ENCODE measurements around the gene SEC23B.
"Not testable (repeated sequence)": the region's sequence is repeated elsewhere in the genome, so short reads cannot be mapped to it uniquely, and the experiment has no call there.

Gene SEC23B

DNA sequence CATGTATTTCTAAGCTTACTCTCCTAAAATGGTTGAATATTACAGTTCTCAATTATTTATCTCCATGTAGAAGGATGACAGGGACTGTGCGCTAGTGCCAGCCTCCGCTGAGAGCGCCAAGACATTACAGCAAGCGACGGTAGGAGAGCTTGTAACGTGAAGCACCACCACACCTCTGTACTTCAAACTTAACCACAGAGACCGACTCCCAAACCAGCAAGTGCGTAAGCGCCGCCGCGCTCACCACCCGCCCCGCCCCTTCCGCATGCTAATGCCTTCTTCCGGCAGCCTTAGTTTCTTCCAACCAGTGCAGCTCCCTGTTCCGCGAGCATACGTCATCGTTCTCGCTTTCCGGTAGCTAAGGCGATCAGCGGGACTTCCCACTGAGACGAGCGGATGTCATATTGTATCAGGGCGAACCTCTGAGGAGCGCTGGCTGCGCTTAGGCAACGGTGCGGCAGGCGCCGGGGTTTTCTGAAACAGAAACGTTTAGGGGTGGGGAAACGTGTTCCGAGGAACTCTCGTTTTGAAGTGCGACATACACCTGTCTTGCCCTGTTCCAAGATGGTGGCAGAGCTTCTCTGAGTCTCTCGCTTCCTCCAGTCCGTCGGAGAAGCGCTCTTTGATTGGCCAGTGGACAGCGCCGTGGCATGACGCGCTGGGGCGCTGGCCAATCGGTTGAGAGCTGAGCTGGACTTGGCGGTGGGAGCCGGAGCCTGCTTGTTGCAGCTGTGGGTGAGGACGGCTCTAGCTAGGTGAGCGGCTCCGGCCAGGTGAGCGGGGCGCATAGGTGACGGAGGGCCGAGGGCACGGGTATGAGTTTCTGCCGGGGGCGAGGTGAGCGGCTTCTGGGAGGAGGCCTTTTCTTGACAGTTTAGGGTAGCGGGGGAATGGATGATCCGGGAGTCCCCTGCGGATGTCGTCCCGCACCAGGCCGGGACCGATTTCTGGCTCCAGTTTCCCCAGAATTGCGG is at the start of gene SEC23B:
TSS of gene SEC23B (plus strand) at position 723 of the 974 bp plus-strand sequence. CDS start 2,896 bp downstream, outside the sequence.
- DNase-seq (ENCODE audit: low read depth in 4 of 4, low spot score in 1 of 4): peak; percentile 92 to 98 (median 95)

DNA sequence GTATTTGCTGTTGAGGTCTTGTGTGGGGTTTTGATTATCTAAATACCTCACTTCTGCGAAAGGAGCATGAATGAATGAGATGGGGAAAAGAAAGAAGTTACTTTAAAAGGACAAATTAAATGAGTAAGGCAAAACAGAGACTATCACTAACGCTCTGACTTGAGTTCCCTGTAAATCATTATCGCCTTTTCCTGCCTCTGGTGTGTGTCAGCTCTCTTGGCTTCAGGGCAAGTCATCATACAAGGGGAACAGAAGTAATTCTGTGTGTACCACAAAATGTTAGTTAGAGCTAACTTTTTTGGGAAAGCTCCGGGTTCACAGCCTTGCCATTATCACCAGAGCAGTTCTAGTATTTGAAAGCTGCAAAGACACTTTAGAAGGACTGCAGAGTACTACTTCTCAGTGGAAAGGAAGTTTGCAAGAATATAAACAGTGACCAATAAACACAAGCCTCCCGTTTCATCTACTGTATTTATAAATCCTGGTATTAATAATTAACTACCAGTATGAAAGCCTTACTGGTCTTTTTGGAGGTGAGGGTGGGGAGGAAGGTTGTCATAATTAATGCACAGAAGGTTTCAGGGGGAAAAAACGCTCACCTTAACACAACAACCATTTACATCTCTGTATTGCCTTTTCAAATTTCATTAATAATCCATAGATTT is 42.1 kb upstream of the SEC23B start:
- DNase-seq (ENCODE audit: low read depth in 4 of 4, low spot score in 1 of 4): no peak

DNA sequence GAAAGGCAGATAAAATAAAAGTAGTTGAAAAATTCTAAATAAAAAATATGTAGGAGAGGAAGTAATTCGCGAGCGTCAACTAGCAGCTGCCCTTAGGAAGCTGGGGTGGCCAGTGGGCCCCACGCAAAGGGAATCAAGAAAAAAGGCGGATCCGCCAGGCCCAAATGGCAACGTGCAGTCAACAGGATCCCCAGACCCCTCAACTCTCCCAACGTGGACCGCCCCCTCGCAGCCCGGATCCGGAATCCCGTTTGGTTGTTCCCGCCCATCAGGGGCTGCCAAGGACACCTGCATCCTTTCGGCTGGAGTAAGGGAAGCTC is 41.2 kb upstream of the SEC23B start:
- no peak for DNase-seq (ENCODE audit: low read depth in 4 of 4, low spot score in 1 of 4)

DNA sequence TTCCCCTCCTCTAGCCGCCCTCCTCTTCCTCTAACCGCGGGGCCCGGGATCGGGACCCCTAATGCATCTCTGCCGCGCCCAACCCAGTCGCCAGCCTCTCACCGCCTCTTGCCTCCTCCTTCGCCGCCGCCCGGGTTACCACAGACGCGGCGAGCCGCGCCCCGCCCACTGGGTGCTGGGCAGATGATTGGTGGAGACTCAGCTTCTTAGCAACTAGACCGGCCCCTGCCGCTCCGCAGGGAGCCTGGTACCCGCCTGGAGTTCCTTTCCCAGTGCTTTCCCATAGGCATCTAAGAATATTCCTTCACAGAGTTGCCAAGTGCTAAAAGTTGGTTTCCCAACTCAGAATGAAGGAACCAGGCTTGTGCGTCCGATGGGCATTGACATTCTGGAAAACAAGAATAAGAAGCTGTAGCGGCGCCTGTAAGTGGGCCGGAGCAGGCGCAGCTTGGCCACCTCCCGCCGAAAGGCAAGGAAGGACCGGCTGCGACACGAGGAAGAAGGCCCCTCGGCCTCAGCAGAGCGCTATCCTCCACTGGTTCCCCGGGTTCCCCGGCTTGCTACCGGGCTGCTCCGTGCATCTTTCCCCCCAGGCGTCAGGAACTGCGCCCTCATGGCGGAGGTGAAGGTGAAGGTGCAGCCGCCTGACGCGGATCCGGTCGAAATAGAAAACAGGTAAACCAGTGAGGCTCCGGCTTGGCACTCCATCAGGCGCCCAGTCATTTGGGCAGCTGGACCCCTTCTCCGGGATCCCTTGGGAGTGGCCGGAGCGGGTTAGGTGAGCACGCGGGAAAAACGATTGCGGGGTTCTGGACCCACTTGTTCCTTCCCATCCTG is 40.6 kb upstream of the SEC23B start, which contains the start of the genes DZANK1 and POLR3F:
TSS of gene DZANK1 (minus strand) at position 137 of the 837 bp plus-strand sequence. CDS start 1,672 bp downstream, outside the sequence.
TSS of gene POLR3F (plus strand) at position 497 of the 837 bp plus-strand sequence. CDS start at position 614, 117 bp downstream.
- peak; percentile 81 to 94 (median 85) for DNase-seq (ENCODE audit: low read depth in 4 of 4, low spot score in 1 of 4)

DNA sequence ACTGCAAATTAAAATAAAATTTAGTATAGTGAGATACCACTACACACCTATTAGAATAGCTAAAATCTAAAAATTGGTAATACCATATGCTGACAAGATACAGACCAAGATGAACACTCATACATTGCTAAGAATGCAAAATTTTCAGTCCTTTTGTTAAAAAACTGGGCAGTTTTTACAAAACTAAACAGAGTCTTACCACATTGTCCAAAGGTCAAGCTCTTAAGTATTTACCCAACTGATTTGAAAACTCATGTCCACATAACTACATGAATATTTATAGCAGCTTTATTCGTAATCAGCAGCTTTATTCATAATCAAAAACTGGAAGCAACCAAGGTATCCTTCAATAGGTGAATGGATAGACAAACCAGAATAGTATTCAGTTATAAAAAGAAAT is 30.5 kb upstream of the SEC23B start:
- no peak for DNase-seq (ENCODE audit: low read depth in 4 of 4, low spot score in 1 of 4)

DNA sequence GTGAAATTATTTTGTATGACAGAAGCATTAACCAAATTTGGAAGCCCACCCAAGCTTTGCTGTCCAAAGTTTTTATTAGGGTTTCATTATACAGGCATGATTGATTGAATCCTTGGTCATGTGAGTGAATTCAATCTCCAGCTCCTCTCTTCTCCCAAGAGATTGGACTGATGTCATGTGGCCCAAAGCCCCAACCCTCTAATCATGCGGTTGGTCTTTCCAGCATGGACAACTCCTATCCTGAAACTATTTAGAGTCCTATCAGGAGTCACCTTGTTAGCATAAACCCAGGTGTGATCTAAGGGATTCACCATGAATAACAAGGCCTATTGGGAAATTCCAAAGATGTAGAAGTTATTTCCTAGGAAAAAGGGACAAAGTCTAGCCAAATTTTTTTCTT is 29.9 kb upstream of the SEC23B start:
- DNase-seq (ENCODE audit: low read depth in 4 of 4, low spot score in 1 of 4): no peak

DNA sequence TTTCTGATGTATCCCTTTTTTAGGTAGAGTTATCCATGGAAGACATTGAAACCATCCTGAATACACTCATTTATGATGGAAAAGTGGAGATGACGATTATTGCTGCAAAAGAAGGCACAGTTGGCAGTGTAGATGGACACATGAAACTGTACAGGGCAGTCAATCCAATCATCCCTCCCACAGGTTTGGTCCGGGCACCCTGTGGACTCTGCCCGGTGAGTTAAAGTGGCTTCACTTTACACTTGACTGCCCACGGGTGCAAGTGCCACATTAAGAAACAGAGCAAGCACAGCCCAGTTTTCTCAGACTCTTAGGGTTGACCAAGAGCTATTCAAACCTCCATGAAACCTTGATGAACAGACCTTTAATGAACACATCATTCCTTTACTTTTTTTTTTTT is 26.1 kb upstream of the SEC23B start:
- DNase-seq (ENCODE audit: low read depth in 4 of 4, low spot score in 1 of 4): no peak

DNA sequence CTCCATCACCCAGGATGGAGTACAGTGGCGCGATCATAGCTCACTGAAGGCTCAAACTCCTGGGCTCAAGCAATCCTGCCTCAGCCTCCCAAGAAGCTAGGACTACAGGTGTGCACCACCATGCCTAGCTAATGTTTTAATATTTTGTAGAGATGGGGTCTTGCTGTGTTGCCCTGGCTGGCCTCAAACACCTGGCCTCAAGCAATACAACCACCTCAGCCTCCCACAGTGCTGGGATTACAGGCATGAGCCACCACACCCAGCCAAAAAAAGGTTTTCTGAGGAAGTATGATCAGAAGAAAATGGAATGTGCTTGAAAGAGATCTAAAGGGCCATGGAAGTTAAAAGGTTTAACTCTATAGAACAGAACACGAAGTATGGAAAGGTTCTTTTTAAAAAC is 19.4 kb upstream of the SEC23B start:
- DNase-seq (ENCODE audit: low read depth in 4 of 4, low spot score in 1 of 4): no peak

DNA sequence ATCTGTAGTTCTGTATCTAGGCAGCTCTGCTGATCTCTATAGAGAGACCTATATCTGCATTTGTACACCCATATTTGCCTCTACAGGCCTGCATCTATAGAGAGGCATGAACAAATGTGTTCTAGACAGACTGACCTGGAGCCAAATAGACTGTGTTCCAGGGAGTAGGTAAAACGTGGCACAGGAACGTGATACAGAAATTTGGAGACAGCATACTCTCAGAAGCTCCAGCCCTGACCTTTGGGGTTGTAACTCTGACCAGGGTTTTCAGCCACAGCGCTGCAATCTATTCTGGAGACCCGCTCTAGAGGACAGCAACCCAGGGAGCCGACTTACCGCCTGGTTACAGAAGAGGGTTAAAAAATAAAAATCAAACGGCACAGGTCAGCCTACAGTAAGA is 11.7 kb upstream of the SEC23B start:
- no peak for DNase-seq (ENCODE audit: low read depth in 4 of 4, low spot score in 1 of 4)

DNA sequence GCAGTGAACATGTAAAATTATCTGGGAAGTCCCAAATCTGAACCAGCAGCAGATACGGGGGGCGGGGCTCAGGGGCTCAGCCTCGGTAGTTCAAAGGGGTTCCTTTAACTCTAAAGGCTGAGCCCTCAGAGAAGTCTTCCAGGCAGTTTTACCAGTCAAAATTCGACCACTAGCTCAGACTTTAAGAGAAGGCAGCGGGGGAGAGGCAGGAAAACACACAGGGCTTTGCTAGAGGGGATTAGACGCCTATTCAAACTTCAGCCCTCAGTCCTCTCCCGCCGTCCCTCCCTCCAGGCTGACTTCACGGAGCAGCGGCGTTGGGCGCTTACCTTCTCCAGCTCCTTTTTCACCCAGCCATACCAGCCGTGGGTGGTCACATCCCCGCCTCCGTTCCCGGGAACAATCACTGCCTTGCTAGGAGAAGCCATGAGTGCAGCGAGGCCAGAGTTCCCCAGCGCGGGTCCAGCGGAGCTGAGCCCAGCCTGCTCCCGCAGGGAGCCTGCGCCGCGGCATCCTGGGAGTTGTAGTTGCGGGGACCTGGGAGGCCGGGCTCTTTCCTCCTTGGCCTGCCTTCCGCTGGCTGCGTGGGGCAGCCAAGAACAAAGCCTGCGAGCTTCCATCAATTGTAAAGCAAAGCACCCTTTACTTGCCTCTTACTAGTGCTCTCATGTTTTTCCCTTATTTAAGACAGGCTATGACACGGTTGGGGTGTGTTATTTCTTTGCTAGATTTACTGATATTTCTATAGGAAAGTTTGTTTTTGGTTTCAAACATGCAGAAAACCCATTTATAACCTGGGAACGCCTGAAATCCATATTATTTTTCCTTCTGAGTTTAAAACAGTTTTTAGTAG is 10.8 kb upstream of the SEC23B start, which contains the start of gene RBBP9:
TSS of gene RBBP9 (minus strand) at position 486 of the 853 bp plus-strand sequence. CDS start at position 428, 58 bp downstream.
- DNase-seq (ENCODE audit: low read depth in 4 of 4, low spot score in 1 of 4): peak; percentile 45 to 75 (median 64)

DNA sequence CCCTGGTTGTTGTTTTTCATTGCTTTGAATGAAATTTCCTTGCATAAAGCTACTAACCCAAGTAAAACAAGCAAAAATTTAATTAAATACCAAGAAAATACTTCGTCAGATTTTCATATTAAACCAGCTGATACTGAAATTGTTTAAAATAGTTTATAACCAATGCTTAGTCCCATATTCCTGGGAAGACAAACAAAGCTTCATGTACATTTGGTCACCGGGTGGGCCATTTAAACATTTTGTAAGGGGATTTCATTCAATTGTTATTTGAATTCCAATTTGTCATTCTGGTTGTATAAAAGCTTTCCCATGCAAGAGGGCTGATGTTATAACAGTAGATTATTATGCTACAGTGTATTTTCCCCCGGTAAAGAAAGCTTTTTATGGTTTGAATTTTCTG is 10.1 kb upstream of the SEC23B start:
- no peak for DNase-seq (ENCODE audit: low read depth in 4 of 4, low spot score in 1 of 4)

DNA sequence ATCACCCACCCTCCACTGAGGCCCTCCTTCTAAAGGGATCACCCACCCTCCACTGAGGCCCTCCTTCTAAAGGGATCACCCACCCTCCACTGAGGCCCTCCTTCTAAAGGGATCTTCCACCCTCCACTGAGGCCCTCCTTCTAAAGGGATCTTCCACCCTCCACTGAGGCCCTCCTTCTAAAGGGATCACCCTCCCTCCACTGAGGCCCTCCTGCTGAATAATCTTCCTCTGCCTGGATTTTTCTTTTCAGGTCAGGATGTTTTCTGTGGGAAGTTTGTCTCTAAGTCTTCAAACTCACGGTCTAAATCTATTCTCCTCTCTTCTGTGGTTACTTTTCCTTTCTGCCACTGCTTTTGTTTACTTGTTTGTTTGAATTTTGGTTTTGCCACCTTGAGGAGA is 6.1 kb upstream of the SEC23B start:
- not testable (repeated sequence) for DNase-seq (ENCODE audit: low read depth in 4 of 4, low spot score in 1 of 4)

DNA sequence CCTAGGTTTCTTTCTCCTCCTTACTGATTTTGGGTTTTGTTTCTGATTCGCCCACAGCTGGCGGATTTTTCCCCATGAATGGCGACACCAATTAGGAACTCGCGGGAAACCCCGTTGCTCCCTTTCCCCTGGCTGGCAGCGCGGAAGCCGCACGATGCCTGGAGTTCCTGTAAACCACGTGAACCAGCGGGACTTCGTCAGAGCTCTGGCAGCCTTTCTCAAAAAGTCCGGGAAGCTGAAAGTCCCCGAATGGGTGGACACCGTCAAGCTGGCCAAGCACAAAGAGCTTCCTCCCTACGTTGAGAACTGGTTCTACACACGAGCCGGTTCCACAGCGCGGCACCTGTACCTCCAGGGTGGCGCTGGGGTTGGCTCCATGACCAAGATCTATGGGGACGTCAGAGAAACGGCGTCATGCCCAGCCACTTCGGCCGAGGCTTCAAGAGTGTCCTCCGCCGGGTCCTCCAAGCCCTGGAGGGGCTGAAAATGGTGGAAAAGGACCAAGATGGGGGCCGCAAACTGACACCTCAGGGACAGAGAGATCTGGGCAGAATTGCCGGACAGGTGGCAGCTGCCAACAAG is 3.2 kb upstream of the SEC23B start:
- no peak for DNase-seq (ENCODE audit: low read depth in 4 of 4, low spot score in 1 of 4)

DNA sequence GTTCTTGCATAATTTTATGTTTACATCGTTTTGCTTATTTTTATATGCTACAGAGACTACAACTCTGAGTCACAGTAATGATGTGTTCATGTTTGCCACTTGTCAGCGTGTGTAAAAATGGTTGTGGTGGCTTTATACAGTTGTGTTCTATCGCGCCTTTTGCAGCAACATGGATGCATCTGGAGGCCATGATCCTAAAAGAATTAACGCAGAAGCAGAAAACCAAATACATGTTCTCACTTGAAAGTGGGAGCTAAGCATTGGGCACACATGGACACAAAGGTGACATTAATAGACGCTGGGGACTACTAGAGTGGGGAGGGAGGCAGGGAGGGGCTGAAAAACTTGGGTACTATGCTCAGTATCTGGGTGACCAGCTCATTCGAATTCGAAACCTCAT is 996 bp upstream of the SEC23B start:
- DNase-seq (ENCODE audit: low read depth in 4 of 4, low spot score in 1 of 4): no peak

DNA sequence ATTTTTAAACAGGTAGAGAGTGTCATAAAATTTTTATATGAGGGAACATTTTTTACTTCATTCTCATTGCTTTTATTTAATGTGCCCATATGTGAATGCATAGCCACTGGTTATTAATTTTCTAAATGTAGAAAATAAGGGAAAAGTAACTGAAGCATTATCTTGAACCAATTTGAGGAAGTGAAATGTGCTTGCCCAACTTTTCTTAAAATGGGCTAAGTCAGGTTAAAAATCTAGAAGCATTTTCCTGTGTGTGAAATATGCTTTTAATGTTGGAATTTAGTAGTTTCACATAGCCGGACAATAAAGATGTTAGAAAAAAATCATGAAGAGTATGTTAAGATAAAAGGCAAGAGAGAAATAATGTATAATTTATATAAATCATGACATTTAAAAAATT is 3.8 kb downstream of the SEC23B start:
- DNase-seq (ENCODE audit: low read depth in 4 of 4, low spot score in 1 of 4): no peak

DNA sequence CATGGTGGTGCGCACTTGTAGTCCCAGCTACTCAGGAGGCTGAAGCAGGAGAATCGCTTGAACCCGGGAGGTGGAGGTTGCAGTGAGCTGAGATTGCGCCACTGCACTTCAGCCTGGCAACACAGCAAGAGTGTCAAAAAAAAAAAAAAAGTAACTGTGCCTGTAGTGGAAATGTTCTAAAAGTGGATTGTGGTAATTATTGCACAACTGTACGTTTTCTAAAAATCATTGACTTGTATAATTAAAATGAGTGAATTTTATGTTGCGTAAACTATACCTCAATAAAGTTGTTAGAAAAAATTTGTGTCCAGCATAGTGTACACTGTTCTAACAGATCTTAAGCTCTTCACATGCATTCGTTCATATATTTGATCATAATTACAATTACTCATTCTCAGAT is 5.5 kb downstream of the SEC23B start:
- no peak for DNase-seq (ENCODE audit: low read depth in 4 of 4, low spot score in 1 of 4)

DNA sequence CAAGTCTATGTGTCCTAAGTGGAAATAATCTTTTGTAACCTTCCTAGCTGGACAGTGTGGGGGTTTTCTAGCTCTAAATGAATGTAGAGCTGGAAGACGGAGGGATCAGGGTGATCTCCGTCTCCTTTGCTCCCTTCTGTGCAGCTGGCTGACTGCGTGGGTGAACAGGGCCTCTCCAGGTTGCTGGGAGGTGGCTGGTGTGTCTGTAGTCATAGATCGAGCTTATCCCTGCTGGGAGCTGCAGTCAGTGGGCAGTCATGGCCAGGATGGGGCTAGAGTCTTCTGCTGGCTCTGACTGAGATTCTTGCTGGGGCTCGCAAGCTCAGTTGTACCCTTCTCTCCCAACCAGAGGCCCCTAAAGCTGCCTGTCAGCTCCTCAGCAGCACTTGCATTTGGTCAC is 6.4 kb downstream of the SEC23B start:
- DNase-seq (ENCODE audit: low read depth in 4 of 4, low spot score in 1 of 4): no peak

DNA sequence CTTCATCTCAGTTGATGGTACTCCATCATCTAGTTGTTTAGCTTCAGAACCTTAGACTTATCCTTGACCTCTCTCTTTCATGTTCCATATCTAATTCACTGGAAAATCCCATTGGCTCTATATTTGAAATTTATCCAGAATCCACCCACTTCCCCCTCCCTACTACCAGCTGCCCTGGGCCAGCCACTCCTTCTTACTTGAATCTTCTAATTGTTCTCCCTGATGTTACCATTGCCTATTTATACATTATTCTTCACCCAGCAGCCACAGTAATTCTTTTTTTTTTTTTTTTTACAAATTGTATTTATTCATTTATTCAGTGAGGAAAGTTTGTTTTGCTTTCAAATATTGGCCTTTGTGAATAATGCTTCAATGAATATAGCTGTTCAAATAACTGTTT is 8.2 kb downstream of the SEC23B start:
- no peak for DNase-seq (ENCODE audit: low read depth in 4 of 4, low spot score in 1 of 4)

DNA sequence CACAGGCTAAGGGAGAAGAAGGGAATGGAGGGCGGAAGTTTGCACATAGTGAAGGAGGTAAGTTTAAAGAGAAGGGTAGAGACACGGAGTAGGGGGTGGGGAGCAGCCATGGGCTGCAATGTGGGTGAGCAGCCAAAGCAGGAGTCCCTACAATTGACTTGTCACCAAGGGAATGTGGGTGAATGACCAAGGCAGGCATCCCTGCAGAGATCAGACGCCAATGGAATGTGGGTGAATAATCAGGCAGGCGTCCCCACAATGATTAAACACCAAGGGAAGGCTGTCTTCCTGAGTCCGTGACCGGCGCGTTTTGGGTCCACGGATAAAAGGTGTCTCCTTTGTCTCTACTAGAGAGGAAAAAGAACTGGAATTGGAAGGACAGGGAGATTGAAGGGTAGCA is 14.3 kb downstream of the SEC23B start:
- not testable (repeated sequence) for DNase-seq (ENCODE audit: low read depth in 4 of 4, low spot score in 1 of 4)

DNA sequence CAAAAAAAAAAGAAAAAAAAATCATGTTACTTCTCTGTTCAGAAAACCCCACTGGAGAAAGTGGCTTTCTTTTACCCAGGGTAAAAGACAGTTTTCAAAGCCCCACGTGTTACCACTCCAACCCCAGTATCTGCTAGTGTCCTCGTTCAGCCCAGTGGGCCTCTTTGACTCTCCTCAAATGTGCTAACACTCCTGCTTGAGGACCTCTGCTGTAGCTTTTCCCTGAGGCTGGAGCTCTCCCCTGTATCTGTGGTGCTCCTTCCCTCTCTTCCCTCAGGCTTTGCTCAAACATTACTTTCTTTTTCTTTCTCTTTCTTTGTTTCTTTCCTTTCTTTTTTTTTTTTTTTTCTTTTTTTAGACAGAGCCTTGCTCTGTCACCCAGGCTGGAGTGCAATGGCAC is 15.3 kb downstream of the SEC23B start:
- no peak for DNase-seq (ENCODE audit: low read depth in 4 of 4, low spot score in 1 of 4)

Measured in stimulated activated CD4-positive, alpha-beta T cell treated with anti-CD3 and anti-CD28 coated beads, Interleukin-1b, Interleukin-23, amount 100 ng/mL, for 24 hours (primary cell).